Measurements from ENCODE around the gene ST3GAL4. TPM values are rescaled to one million over a fixed set of nuclear protein-coding genes. Genes with fewer than 3 reads are reported as not detected.

The ST3GAL4 gene
- total and polyA plus RNA-seq, 8 donors = 9.9 to 31.0 (median 15.7) TPM; not detected in 1

DNA sequence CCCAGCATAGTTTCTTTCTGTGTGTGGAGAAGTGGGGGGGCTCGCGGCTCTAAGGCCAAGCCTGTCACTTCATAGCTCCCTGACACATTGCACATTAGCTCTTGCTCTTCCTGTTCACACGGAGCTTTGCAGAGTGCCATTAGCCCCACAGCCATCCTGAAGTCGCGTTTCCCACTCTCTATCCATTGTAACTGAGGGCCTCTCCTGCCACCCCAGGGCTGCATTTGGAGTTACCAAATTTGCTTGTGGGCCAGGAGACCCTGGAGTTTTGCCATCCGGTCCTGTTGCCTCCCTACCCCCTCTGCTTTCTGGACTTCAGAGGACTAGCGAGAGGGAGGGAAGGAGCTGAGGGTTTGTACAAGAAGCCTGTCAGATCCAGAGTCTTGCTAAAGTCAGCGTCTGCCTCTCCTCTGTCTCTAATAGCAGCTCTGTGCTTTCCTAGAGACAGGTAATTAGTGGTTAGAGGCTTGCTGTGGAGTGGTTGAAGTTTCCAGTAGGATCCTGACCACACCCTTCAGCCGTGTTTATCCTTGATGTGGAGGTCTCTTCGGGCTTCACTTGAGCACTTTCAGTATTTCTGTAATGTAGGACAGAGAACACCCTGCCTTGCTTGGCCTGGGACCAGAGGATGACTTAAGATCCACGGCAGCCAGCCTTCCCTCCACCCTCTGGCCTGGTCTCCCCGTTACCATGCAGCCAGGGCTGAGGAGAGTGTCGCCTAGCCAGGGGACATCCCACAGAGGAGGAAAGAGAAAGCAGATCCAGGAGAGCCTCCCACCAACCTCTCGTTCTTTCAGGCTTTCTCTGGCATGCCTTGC, 37.5 kb upstream of the ST3GAL4 start:
- H3K27ac ChIP-seq = peak overlapping the region; percentile 7 to 81 (median 77)
- H3K36me3 ChIP-seq = peaks cover 0 to 12% (median 9%) of the 10 kb centered on the region in 4 donors
- WGBS, 5 donors = 40 to 58% (median 49%) methylated on average over 12 to 14 of the region's 14 CpGs
- peak in 1 of 2 donors; percentile 85 for DNase-seq
- intact Hi-C loops (cut with DNase I; ENCODE audit: low total_unique reads) = loop anchor here (10.0 kb wide), 1 partner anchor 97 kb away; no protein-coding TSS in a partner anchor
- TF ChIP-seq POLR2AphosphoS5 (IDR thresholded peaks at IDR 0.05) (no peak), EP300 (IDR thresholded peaks at IDR 0.05) (no peak), POLR2A (IDR thresholded peaks at IDR 0.05) (no peak)
- TF ChIP-seq, protein P1, sequence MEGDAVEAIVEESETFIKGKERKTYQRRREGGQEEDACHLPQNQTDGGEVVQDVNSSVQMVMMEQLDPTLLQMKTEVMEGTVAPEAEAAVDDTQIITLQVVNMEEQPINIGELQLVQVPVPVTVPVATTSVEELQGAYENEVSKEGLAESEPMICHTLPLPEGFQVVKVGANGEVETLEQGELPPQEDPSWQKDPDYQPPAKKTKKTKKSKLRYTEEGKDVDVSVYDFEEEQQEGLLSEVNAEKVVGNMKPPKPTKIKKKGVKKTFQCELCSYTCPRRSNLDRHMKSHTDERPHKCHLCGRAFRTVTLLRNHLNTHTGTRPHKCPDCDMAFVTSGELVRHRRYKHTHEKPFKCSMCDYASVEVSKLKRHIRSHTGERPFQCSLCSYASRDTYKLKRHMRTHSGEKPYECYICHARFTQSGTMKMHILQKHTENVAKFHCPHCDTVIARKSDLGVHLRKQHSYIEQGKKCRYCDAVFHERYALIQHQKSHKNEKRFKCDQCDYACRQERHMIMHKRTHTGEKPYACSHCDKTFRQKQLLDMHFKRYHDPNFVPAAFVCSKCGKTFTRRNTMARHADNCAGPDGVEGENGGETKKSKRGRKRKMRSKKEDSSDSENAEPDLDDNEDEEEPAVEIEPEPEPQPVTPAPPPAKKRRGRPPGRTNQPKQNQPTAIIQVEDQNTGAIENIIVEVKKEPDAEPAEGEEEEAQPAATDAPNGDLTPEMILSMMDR (IDR thresholded peaks at IDR 0.05) = no peak
- H3K27me3 ChIP-seq = no peaks in the 10 kb centered on the region
- H3K4me3 ChIP-seq = peak overlapping the region in 3 of 4 donors; percentile 11 to 16 (median 15)
- H3K4me1 ChIP-seq = peaks cover 5 to 33% (median 24%) of the 10 kb centered on the region in 4 donors
- H3K9me3 ChIP-seq = no peaks in the 10 kb centered on the region

DNA sequence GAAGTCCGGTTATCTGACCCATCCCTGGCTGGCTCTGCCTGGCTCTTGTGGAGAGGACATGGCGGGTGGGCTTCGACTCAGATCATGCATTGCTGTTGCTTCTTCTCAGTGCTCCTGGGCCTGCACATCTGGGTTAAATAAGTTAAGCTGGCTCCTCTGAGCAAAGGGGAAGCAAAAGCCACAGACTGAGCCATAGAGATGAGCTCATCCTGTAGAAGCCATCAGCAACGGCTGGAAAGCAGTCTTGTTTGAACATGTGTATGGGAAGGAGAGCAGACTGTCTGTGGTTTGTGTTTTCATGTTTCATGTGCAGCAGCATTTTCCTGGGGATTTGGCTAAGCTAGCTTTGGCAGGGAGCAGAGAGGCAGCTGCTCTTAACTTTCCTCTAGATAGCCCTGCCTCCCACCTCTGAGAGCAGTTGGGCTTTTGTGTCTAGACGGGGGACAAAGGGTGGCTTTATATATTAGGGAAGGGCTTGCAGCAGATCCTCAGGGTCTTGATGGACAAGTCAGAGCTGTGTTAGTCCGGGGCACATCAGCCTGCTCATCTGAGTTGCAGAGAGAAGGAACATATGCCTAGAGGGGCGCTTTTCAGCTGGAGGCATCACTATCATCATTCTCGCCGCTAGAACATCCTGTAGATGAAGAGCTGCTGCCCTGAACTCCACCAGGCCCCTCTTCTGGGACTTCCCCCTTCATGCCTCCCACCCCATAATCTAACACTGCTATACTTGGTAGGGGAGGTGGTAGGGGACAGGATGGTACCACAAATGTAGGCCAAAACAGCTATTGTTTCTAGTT, 36.7 kb upstream of the ST3GAL4 start:
- no peak for TF ChIP-seq EP300 (IDR thresholded peaks at IDR 0.05)
- no peak for TF ChIP-seq POLR2A (IDR thresholded peaks at IDR 0.05)
- TF ChIP-seq POLR2AphosphoS5 (IDR thresholded peaks at IDR 0.05) = peak in 1 of 3 donors; percentile 37
- TF ChIP-seq, protein P1 (IDR thresholded peaks at IDR 0.05) = no peak
- Histone ChIP-seq H3K36me3 (peaks cover 0 to 14% (median 9%) of the 10 kb centered on the region in 4 donors), H3K4me3 (peak overlapping the region in 3 of 4 donors; percentile 11 to 16 (median 15))

DNA sequence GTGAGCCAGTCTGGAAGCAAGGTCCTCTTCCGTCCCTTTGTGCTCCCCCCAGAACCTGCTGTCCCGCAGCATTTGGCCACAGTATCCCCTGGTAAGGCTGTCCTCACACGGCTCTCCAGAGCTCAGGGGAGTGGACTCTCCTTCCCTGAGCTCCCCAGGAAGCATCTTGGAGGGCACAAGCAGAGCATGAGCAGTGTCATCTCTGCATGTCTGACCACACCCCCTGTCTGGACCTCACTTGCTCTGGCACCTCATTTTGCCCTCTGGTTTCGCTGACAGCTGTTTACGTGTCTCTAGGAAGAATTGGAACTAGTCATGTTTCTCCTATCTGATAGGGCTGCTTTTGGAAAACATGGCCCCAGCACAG, 36.1 kb upstream of the ST3GAL4 start:
- Histone ChIP-seq H3K4me1 (peaks cover 5 to 27% (median 24%) of the 10 kb centered on the region in 4 donors), H3K27me3 (no peaks in the 10 kb centered on the region), H3K9me3 (no peaks in the 10 kb centered on the region), H3K36me3 (peaks cover 0 to 13% (median 4%) of the 10 kb centered on the region in 4 donors), H3K27ac (peak overlapping the region in 4 of 5 donors; percentile 76 to 81 (median 77)), H3K4me3 (no peak overlapping the region)
- 66 to 84% (median 83%) methylated on average over 5 of the region's 5 CpGs for WGBS, 5 donors
- no peak for DNase-seq
- intact Hi-C loops (cut with DNase I; ENCODE audit: low total_unique reads) = loop anchor here (10.0 kb wide), 1 partner anchor 95 kb away; no protein-coding TSS in a partner anchor
- TF ChIP-seq, protein P1 (IDR thresholded peaks at IDR 0.05) = no peak
- no peak for TF ChIP-seq POLR2AphosphoS5 (IDR thresholded peaks at IDR 0.05)
- no peak for TF ChIP-seq EP300 (IDR thresholded peaks at IDR 0.05)
- TF ChIP-seq POLR2A (IDR thresholded peaks at IDR 0.05) = no peak

More for the DNA sequence above, 36.7 kb upstream of the ST3GAL4 start:
- WGBS, 5 donors = 43 to 67% (median 63%) methylated on average over 7 to 9 of the region's 9 CpGs
- intact Hi-C loops (cut with DNase I; ENCODE audit: low total_unique reads) = loop anchor here (10.0 kb wide), 1 partner anchor 96 kb away; no protein-coding TSS in a partner anchor
- DNase-seq = peak in 1 of 2 donors; percentile 89
- H3K4me1 ChIP-seq = peaks cover 5 to 27% (median 24%) of the 10 kb centered on the region in 4 donors
- H3K9me3 ChIP-seq = no peaks in the 10 kb centered on the region
- H3K27ac ChIP-seq = peak overlapping the region; percentile 7 to 81 (median 77)
- no peaks in the 10 kb centered on the region for H3K27me3 ChIP-seq

DNA sequence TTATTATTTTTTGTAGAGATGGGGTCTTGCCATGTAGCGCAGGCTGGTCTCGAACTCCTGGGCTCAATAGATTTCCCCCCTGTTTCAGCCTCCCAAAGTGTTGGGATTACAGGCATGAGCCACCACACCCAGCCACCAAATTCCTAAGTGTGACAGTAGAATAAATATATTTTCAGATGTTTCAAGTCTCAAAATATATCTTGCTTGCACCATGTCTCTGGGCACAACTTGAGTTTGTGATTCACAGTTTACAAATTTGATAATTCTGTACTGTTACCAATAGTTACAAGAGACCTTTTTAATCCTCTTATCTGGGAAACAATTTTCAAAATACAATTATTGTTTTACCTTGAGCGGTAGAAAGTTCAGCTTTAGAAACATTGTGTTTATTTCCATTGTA, 32.5 kb upstream of the ST3GAL4 start:
- Histone ChIP-seq H3K4me3 (no peak overlapping the region), H3K27ac (no peak overlapping the region), H3K4me1 (peaks cover 5 to 17% (median 14%) of the 10 kb centered on the region in 4 donors), H3K27me3 (no peaks in the 10 kb centered on the region), H3K9me3 (no peaks in the 10 kb centered on the region), H3K36me3 (peaks cover 0 to 16% (median 3%) of the 10 kb centered on the region in 4 donors)
- intact Hi-C loops (cut with DNase I; ENCODE audit: low total_unique reads) = no loop called here
- WGBS, 5 donors = 94 to 99% (median 96%) methylated on average over 3 of the region's 3 CpGs
- TF ChIP-seq POLR2A (IDR thresholded peaks at IDR 0.05) (no peak), POLR2AphosphoS5 (IDR thresholded peaks at IDR 0.05) (no peak), EP300 (IDR thresholded peaks at IDR 0.05) (no peak)
- TF ChIP-seq, protein P1 (IDR thresholded peaks at IDR 0.05) = no peak
- DNase-seq = no peak
